Activated naive CD8-positive, alpha-beta T cell treated with anti-CD3 and anti-CD28 coated beads, Interleukin-2, amount 10 ng/mL, durations not matched to agents 7 days and 5 days (primary cell): ENCODE data around the gene CROT. TPM values are rescaled to one million over a fixed set of nuclear protein-coding genes. Genes with fewer than 3 reads are reported as not detected.

Experiments
- ATAC-seq: fragments of 150-1000 bp; cut with Tn5 transposase; one replicate; pipeline ENCODE4 v1.10.0; 2021; ENCODE audit warnings: low read depth, moderate library complexity
- POLR2A ChIA-PET: fragments of 350-600 bp; sonication (Branson Sonifier 250); formaldehyde crosslinking; loops from one replicate; lab custom pipeline; 2021; ENCODE audit warnings: antibody characterized with exemption; lab: Charles Lee
- DNase-seq: peaks from one replicate; pipeline ENCODE4 v3.0.0; 2021
- H3K27ac Mint-ChIP-seq: one replicate; pipeline ENCODE4 v1.8.0; 2022; ENCODE audit warnings: mild to moderate bottlenecking, mixed read lengths
- H3K27me3 Mint-ChIP-seq: one replicate; pipeline ENCODE4 v1.8.0; 2022; ENCODE audit warnings: mild to moderate bottlenecking, moderate library complexity, mixed read lengths
- H3K36me3 Mint-ChIP-seq: one replicate; pipeline ENCODE4 v1.8.0; 2021; ENCODE audit warnings: mild to moderate bottlenecking, mixed read lengths
- H3K4me1 Mint-ChIP-seq: one replicate; pipeline ENCODE4 v1.8.0; 2021; ENCODE audit warnings: mixed read lengths
- H3K4me3 Mint-ChIP-seq: one replicate; pipeline ENCODE4 v1.8.0; 2022; ENCODE audit warnings: mild to moderate bottlenecking, moderate library complexity, mixed read lengths
- H3K9me3 Mint-ChIP-seq: one replicate; pipeline ENCODE4 v1.8.0; 2021; ENCODE audit warnings: mixed read lengths
- total RNA-seq, 2 experiments: library from RNA; stranded (reverse); gene quantifications; one replicate each; pipeline ENCODE4 v1.2.3, GENCODE V29; 2021

The CROT gene
- total RNA-seq, 2 experiments from 2014 or later, result 13.0 to 13.8 TPM

DNA sequence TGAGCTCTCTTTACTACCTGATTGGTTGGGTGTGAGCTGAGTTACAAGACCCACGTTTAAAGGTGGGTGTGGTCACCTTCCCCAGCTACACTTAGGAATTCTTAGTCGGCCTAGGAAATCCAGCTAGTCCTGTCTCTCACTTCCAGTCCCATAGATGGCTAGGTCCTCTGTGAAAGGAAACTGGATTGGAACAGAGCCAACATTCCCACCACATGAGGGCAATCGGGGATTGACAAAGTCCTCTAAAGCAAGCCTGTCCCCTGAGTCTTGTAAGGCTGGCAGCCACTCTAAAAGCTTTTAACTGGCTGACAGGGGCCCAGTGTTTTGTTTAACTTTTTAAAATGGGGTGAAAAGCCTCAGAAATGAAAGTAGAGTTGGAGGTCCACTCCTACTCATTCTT, 15.1 kb upstream of the CROT start:
- Mint-ChIP-seq H3K36me3 (peaks cover 41% of the 10 kb centered on the region), H3K27me3 (no peaks in the 10 kb centered on the region)

DNA sequence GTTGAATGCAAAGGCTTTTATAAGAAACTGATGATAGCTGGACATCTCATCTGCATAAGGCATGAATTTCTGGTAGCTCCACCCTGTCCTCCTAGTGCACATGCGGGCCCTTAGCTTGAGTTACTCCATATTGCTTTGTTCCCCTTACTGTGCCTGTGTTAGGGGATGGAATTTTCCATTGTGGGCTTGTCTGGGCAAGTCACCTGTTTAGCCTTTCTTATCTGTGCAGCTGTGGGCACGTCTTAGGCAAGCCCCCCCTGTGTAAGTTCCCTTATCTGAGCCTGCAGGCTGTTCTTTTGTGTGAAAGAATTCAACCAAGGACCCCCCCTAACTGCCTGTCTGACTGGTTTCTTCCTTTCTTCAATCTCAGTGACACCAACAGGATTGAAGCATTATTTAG, 14.5 kb upstream of the CROT start:
- H3K27ac Mint-ChIP-seq, result no peak overlapping the region
- DNase-seq (no peak), ATAC-seq (no peak)
- no peaks in the 10 kb centered on the region for H3K27me3 Mint-ChIP-seq
- no peak overlapping the region for H3K4me3 Mint-ChIP-seq
- no peaks in the 10 kb centered on the region for H3K4me1 Mint-ChIP-seq
- peaks cover 36% of the 10 kb centered on the region for H3K9me3 Mint-ChIP-seq
- H3K36me3 Mint-ChIP-seq, result peaks cover 41% of the 10 kb centered on the region
- POLR2A ChIA-PET, result no interaction called here

More for the DNA sequence above, 15.1 kb upstream of the CROT start:
- POLR2A ChIA-PET, result no interaction called here
- Mint-ChIP-seq H3K9me3 (peaks cover 36% of the 10 kb centered on the region), H3K4me3 (no peak overlapping the region), H3K4me1 (no peaks in the 10 kb centered on the region), H3K27ac (no peak overlapping the region)
- DNase-seq (no peak), ATAC-seq (no peak)

DNA sequence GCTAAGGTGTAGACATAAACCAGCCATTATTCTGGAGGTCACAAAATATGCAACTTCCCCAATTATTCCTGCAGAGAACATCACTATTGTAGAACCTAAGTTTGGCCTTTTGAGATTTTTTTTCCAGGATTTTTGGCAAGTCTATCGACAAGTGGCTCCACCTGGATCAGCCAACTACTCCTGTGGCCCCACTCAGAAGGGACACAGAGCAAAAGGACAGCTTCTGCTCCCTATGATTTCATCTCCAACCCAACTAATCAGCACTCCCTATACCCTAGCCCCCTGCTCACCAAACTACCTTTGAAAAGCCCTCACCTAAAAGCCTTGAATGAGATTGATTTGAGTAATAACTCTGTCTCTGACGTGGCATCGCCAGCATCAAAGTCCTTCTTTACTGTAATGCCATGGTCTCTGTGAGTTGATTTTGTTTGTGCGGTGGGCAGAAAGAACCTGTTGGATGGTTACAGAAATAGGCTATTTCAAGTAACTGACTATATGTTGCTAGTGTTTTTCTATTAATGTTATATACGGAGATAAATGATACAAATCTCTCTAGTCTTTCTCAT, 13.7 kb upstream of the CROT start:
- Mint-ChIP-seq H3K4me1 (no peaks in the 10 kb centered on the region), H3K36me3 (peaks cover 41% of the 10 kb centered on the region), H3K9me3 (peaks cover 31% of the 10 kb centered on the region), H3K4me3 (no peak overlapping the region), H3K27me3 (no peaks in the 10 kb centered on the region), H3K27ac (no peak overlapping the region)
- DNase-seq, result no peak
- no peak for ATAC-seq
- POLR2A ChIA-PET, result no interaction called here

DNA sequence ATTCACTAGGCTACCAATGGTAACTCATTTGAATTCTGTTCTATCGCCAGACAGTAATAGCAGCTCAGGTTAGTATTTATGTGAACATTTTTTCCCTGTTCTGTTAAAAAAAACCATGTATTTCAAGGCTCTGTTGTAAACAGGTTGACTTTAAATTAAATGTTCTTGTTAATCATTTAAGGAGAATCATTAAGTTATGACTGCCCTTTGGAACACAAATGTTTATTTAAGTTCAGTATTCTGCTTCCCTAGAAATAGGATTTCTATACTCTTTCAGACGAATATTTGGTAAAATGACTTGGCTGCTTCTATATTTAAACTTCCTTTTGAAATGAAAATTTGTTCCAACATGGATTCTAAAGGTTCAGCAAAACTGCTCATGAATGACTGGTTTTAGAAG, 13.1 kb upstream of the CROT start:
- DNase-seq (no peak), ATAC-seq (no peak)
- Mint-ChIP-seq H3K36me3 (peaks cover 36% of the 10 kb centered on the region), H3K27me3 (no peaks in the 10 kb centered on the region), H3K4me3 (no peak overlapping the region), H3K4me1 (no peaks in the 10 kb centered on the region), H3K27ac (no peak overlapping the region), H3K9me3 (peaks cover 28% of the 10 kb centered on the region)
- POLR2A ChIA-PET, result no interaction called here

DNA sequence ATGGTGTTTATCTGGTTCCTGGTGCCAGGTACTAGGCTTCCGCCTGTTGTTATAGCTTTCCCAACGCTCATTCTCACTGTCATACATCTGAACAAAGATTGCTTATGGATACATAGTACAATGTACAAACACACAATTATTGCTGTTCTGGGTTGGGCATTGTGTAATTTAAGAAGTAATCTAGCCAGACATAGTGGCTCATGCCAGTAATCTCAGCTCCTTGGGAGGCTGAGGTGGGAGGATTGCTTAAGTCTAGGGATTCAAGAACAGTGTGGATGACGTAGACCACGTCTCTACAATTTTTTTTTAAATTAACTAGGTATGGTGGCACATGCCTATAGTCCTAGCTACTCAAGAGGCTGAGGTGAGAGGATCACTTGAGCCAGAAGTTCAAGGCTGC, 9.3 kb upstream of the CROT start:
- Mint-ChIP-seq H3K36me3 (peaks cover 28% of the 10 kb centered on the region), H3K27ac (no peak overlapping the region), H3K4me3 (no peak overlapping the region), H3K9me3 (peaks cover 10% of the 10 kb centered on the region), H3K4me1 (peaks cover under 1% of the 10 kb centered on the region), H3K27me3 (no peaks in the 10 kb centered on the region)
- POLR2A ChIA-PET, result no interaction called here
- ATAC-seq, result no peak
- no peak for DNase-seq

DNA sequence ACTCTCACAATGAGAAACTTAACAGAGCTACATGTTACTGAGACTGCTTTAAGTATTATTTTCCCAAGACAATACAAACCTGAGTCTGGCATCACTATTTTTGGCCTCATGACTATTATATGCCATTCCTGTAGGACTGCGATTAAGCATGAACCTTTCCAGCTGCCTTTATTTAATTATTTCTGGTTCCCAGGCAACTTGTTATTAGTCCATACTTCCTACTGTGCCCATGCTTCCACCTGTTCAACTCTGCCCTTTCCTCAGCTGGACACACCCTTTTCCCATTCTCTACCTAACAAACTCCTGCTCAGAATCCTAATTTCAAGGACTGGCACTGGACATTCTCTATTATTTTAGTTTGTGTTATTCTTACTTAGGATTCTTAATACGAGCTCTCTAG, 8.1 kb upstream of the CROT start:
- DNase-seq, result no peak
- Mint-ChIP-seq H3K4me1 (peaks cover 9% of the 10 kb centered on the region), H3K27ac (no peak overlapping the region), H3K36me3 (peaks cover 22% of the 10 kb centered on the region), H3K9me3 (peaks cover 10% of the 10 kb centered on the region), H3K27me3 (no peaks in the 10 kb centered on the region), H3K4me3 (no peak overlapping the region)
- ATAC-seq, result no peak
- POLR2A ChIA-PET, result no interaction called here

DNA sequence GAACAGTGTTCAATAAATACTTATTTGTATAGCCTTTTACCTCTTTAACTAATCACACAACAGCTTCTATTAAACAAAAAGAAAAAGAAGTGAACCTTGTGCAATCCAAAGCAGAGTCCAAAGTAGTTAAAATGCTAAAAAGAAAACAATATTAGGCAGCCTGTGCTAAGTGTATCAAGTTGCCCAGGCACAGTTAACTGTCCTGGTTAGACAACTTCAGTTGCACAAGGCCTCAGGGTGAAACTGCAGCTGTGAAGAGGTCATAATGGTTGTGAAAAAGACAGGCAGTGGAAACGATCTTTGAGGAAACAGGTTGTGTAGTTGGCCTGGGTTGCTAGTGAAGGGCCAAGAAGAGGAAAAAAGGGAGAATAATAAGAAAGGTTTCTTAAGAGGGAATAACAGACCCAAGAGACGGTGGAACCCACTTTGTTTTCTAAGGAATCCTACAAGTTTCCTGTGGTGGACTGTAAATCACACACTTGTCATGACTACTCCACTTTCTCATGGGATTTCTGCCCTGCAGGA, 6.0 kb upstream of the CROT start:
- Mint-ChIP-seq H3K27ac (no peak overlapping the region), H3K36me3 (peaks cover 16% of the 10 kb centered on the region), H3K4me1 (peaks cover 20% of the 10 kb centered on the region), H3K4me3 (no peak overlapping the region), H3K9me3 (peaks cover 3% of the 10 kb centered on the region), H3K27me3 (no peaks in the 10 kb centered on the region)
- ATAC-seq, result no peak
- no peak for DNase-seq
- POLR2A ChIA-PET, result no interaction called here

DNA sequence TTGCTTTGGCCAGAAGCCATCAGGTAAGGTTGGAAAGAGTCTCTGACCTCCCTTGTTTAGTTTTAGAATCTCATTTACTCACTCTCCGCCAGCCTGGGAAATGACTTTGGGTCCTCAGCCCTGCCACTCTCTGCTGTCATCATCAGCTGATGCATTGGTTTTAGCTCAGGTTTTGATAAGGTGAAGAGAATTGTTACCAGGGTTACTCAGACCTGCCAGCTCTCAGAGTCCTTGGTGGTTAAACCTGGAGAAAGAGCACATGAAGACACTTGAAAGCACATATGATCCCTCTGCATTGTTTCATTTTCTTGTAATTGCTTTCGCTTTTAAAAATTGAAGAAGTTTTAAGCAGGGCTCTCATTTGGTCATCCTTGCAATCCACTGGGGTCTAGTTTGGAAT, 4.0 kb upstream of the CROT start:
- no peaks in the 10 kb centered on the region for H3K27me3 Mint-ChIP-seq
- H3K4me3 Mint-ChIP-seq, result peak overlapping the region; percentile 0
- POLR2A ChIA-PET, result no interaction called here
- peaks cover 10% of the 10 kb centered on the region for H3K36me3 Mint-ChIP-seq
- no peaks in the 10 kb centered on the region for H3K9me3 Mint-ChIP-seq
- no peak for DNase-seq
- H3K27ac Mint-ChIP-seq, result peak overlapping the region; percentile 32
- peaks cover 26% of the 10 kb centered on the region for H3K4me1 Mint-ChIP-seq
- ATAC-seq, result no peak

DNA sequence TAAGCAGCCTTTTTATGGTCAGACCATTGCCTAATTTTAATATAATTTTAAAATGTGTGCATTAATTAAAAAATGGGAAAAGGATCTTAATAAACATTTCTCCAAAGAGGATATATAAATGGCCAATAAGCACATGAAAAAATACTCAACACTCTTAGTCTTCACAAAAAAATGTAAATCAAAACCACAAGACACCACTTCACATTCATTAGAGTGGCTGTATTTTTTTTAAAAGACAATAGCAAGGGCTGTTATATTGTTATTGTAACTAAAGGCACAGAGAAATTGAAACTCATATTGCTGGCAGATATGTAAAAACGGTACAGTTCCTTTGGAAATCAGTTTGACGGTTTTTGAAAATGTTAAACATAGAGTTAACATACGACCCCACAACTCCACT, 3.2 kb upstream of the CROT start:
- Mint-ChIP-seq H3K36me3 (peaks cover 14% of the 10 kb centered on the region), H3K27ac (no peak overlapping the region), H3K4me1 (peaks cover 34% of the 10 kb centered on the region), H3K4me3 (peak overlapping the region; percentile 52), H3K9me3 (no peaks in the 10 kb centered on the region), H3K27me3 (no peaks in the 10 kb centered on the region)
- DNase-seq (no peak), ATAC-seq (no peak)
- POLR2A ChIA-PET, result no interaction called here

DNA sequence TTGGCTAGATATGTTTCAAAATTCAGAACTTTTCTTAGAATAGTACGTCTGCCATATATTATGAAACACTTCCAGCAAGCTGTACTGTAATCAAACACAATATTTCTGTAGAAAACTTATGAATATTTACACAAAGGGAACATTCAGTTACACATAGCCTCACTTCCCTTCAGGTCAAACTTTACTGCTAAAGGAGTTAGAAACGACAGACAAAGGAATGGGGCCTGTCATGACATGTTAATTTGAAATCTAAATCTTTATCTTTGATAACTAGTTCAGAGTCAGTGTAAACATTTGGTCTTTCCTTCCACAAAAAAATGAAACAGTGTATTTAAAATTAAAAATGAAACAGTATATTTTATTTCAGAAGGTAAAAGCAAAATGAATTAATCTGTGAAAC, 1.0 kb upstream of the CROT start:
- no peak for DNase-seq
- H3K9me3 Mint-ChIP-seq, result no peaks in the 10 kb centered on the region
- H3K36me3 Mint-ChIP-seq, result peaks cover 24% of the 10 kb centered on the region
- POLR2A ChIA-PET, result interaction anchor here (1.3 to 2.5 kb wide), 4 partner anchors 22 to 124 kb away, joined by 4 to 10 read pairs (median 7); partner anchors contain the start of gene TMEM243
- peak overlapping the region; percentile 85 for H3K27ac Mint-ChIP-seq
- no peak for ATAC-seq
- peaks cover 37% of the 10 kb centered on the region for H3K4me1 Mint-ChIP-seq
- peak overlapping the region; percentile 94 for H3K4me3 Mint-ChIP-seq
- H3K27me3 Mint-ChIP-seq, result no peaks in the 10 kb centered on the region

DNA sequence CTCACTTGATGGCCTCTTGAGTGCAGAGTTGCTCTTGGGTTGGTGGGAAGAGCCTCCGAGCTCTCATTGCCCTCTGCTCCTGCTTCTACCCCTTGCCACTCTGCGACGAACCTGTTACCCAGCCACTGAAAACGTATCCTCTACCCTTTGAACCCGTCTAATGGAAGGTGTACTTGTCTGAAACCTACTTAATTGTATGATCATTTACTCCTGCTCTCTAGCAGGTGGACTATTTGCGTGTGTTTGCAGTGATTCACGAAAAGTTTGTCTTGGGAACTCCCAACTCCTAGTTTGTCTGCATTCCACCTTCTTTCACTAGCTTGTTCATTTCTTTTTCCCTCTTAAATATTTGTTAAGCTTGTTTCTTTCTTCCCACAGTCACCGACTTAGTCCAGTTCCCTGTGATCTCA, 503 bp downstream of the CROT start:
- Mint-ChIP-seq H3K36me3 (peaks cover 34% of the 10 kb centered on the region), H3K9me3 (peaks cover 2% of the 10 kb centered on the region), H3K4me1 (peaks cover 37% of the 10 kb centered on the region), H3K4me3 (peak overlapping the region; percentile 94), H3K27ac (peak overlapping the region; percentile 85), H3K27me3 (no peaks in the 10 kb centered on the region)
- no peak for DNase-seq
- ATAC-seq, result peak; percentile 3
- POLR2A ChIA-PET, result interaction anchor here (1.5 to 2.5 kb wide), 3 partner anchors 21 to 194 kb away, joined by 7 to 10 read pairs (median 8); partner anchors contain the start of gene DMTF1

DNA sequence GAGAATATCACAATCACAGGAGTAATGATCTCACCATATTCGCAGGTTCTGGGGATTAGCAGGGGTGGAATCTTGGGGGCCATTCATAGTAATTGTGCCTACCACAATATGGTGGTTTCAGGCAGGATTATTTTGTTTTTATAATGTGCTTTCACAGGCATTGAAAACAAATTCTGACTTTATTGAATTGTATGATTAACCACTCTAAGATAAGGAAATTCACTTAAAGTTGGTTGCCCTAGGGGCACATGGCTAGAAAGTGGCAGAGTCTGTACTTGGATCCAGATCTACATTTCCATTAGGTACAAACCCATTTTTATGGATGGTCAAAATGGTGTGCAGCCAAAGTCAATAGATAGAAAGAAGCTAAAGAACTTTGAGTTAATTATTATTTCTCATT, 1.7 kb downstream of the CROT start:
- Mint-ChIP-seq H3K27me3 (no peaks in the 10 kb centered on the region), H3K27ac (no peak overlapping the region), H3K4me1 (peaks cover 29% of the 10 kb centered on the region), H3K4me3 (peak overlapping the region; percentile 7), H3K36me3 (peaks cover 37% of the 10 kb centered on the region), H3K9me3 (peaks cover 2% of the 10 kb centered on the region)
- DNase-seq (no peak), ATAC-seq (no peak)
- POLR2A ChIA-PET, result no interaction called here

DNA sequence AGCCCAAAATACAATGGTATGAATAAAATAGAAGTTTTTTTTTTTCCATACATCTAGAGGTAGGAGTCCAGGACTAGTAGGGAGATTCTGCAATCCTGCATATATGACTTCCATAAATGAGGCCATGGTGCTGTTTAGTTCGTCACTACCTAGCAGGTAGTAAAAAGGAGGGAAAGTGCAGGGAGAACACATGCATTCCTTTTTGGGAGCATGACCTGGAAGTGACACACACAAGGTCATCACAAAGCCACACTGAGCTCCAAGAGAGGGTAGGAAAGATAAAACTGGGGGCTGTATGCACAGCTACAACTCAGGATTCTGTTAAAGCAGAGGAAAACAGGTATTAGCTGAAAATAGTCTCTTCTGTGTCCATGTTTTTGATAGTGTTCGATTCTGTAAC, 2.2 kb downstream of the CROT start:
- Mint-ChIP-seq H3K4me1 (peaks cover 25% of the 10 kb centered on the region), H3K4me3 (no peak overlapping the region), H3K9me3 (peaks cover 2% of the 10 kb centered on the region), H3K27me3 (no peaks in the 10 kb centered on the region), H3K36me3 (peaks cover 40% of the 10 kb centered on the region), H3K27ac (no peak overlapping the region)
- POLR2A ChIA-PET, result no interaction called here
- no peak for ATAC-seq
- DNase-seq, result no peak

DNA sequence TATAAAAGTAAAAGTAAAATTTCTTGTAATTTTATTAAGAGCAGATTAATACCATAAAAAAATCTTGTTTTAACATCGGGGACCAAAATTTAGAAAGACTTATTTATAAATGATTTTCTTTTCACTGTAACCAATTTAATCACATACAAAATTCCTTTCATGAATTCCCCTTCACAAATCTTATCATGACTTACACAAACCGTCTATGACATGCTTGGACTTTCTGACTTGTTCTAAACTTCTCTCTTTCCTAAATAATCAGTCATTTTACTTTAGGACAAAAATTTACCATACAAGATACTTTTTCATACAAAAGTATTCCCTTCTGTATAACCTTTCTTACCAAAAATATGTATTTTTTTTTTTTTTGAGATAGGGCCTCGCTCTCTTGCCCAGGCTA, 9.3 kb downstream of the CROT start:
- DNase-seq, result no peak

More for the DNA sequence above, 9.3 kb downstream of the CROT start:
- no peaks in the 10 kb centered on the region for H3K27me3 Mint-ChIP-seq
- peaks cover 70% of the 10 kb centered on the region for H3K36me3 Mint-ChIP-seq
- H3K4me3 Mint-ChIP-seq, result no peak overlapping the region
- H3K9me3 Mint-ChIP-seq, result peaks cover 7% of the 10 kb centered on the region
- POLR2A ChIA-PET, result no interaction called here
- no peaks in the 10 kb centered on the region for H3K4me1 Mint-ChIP-seq
- H3K27ac Mint-ChIP-seq, result no peak overlapping the region
- ATAC-seq, result no peak
